ENCODE data around the gene DENND6A. TPM values are rescaled to one million over a fixed set of nuclear protein-coding genes. Genes with fewer than 3 reads are reported as not detected.

The DENND6A gene
- total RNA-seq, 1 donor from 2014 or later = 23.5 TPM

Other genes with a start within 250 kb of the DENND6A start
- 0.08 TPM for gene DNAH12, start 148.7 kb downstream of the DENND6A start, total RNA-seq
- 17.5 TPM for gene PDE12, start 136.8 kb downstream of the DENND6A start, total RNA-seq
- 72.1 TPM for gene ARF4, start 95.7 kb downstream of the DENND6A start, total RNA-seq
- 57.1 TPM for gene SLMAP, start 63.2 kb upstream of the DENND6A start, total RNA-seq

Data from esophagus mucosa (tissue), 1 donor.